HG03196 (cell line): ENCODE data around the gene ADIRF.
A peak's percentile ranks its signal among the peaks of the same experiment; 100 is the strongest.

Experiments
- ATAC-seq: cut with Tn5 transposase; IDR thresholded peaks from one replicate; pipeline ENCODE4 v1.9.1; 2021; ENCODE audit not compliant: unreplicated experiment

Gene ADIRF

GRCh38 chr10:86960003-86960862 lies 8.0 kb upstream of the ADIRF start:
- ATAC-seq = no peak

GRCh38 chr10:86960863-86961434 lies 7.3 kb upstream of the ADIRF start:
- ATAC-seq = no peak

GRCh38 chr10:86961481-86962091 lies 6.7 kb upstream of the ADIRF start:
- ATAC-seq = no peak

- ATAC-seq = no peak
Observed at GRCh38 chr10:86962136-86962980, 5.9 kb upstream of the ADIRF start.

GRCh38 chr10:86962981-86963310 lies 5.3 kb upstream of the ADIRF start:
- ATAC-seq = no peak

GRCh38 chr10:86963341-86963919 lies 4.9 kb upstream of the ADIRF start:
- ATAC-seq = no peak

GRCh38 chr10:86964061-86964846 lies 4.0 kb upstream of the ADIRF start:
- ATAC-seq = no peak

GRCh38 chr10:86964847-86965190 lies 3.5 kb upstream of the ADIRF start:
- no peak for ATAC-seq

- peak; percentile 1 for ATAC-seq
Observed at GRCh38 chr10:86965986-86966654, 2.2 kb upstream of the ADIRF start.

- no peak for ATAC-seq
Observed at GRCh38 chr10:86967481-86967941, 771 bp upstream of the ADIRF start.

GRCh38 chr10:86968994-86969355 lies 693 bp downstream of the ADIRF start:
- ATAC-seq = no peak

- ATAC-seq = no peak
Observed at GRCh38 chr10:86969421-86970041, 1.2 kb downstream of the ADIRF start.

GRCh38 chr10:86970162-86970981 lies 2.1 kb downstream of the ADIRF start:
- ATAC-seq = no peak

- ATAC-seq = no peak
Observed at GRCh38 chr10:86970982-86971231, 2.6 kb downstream of the ADIRF start.

GRCh38 chr10:86971232-86971991 lies 3.1 kb downstream of the ADIRF start:
- peak; percentile 78 for ATAC-seq

GRCh38 chr10:86972613-86973380 lies 4.5 kb downstream of the ADIRF start:
- no peak for ATAC-seq

GRCh38 chr10:86974484-86974883 lies 6.2 kb downstream of the ADIRF start:
- no peak for ATAC-seq
